NCI-H82 treated with DMSO at 0.1 percent for 48 hours (cell line): ENCODE results near the gene MTG2.

Experiments used
- DNase-seq: peaks from one replicate; lab custom pipeline; 2025; ENCODE audit not compliant: unreplicated experiment; lab: John Stamatoyannopoulos, UW

MTG2 gene, protein sequence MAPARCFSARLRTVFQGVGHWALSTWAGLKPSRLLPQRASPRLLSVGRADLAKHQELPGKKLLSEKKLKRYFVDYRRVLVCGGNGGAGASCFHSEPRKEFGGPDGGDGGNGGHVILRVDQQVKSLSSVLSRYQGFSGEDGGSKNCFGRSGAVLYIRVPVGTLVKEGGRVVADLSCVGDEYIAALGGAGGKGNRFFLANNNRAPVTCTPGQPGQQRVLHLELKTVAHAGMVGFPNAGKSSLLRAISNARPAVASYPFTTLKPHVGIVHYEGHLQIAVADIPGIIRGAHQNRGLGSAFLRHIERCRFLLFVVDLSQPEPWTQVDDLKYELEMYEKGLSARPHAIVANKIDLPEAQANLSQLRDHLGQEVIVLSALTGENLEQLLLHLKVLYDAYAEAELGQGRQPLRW

DNA sequence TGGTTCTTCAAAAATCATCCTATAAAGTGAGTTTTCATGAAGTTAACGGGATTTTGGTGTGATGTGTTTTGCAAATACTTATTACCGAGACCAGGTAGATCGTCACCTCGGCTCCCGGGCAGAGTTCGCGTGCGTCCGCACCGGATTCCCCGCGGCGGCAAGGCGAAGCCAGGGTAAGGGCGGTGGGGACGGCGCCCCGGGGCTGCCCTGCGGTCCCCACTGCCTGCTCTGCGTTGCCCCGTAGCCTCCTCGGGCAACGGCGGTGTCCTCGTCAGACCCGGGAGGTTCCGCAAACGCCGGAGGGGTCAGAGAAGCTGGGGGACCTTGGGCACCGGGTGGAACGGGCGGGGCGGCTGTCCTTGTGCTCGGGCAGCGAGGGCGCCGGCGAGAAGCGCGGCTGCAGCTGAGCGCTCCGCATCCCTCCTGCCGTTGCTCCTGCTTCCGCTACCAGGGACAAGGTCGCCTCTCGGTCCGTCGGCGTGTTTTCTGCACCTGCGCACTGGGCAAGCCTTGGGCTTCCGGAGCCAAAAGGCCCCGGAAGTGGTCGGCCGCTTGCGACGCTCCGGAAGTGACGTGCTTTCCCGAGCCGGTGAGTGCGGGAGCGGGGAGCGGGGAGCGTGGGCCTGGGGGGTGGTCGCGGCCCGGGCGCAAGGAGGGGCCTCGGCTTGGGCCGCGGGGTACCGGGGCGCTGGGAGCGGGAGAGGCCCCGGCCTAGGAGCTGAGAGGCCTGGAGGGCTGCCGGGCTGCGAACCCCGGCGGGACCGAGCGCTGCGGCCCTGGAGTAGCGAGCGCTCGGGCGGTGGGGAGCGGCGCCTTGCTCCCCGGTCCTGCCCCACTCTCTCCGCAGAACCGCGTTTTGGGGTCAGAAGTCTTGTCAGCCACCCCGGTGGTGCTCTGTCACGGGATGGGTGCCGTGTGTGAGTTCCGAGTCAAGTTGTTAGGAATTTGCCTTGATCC, at the start of gene MTG2:
Gene MTG2 (plus strand): TSS at position 560 of the 957 bp plus-strand sequence. CDS start 10,393 bp downstream, outside the sequence.
- DNase-seq: peak; percentile 76

GRCh38 chr20:62133051-62133845, 49.6 kb upstream of the MTG2 start:
- no peak for DNase-seq

DNA sequence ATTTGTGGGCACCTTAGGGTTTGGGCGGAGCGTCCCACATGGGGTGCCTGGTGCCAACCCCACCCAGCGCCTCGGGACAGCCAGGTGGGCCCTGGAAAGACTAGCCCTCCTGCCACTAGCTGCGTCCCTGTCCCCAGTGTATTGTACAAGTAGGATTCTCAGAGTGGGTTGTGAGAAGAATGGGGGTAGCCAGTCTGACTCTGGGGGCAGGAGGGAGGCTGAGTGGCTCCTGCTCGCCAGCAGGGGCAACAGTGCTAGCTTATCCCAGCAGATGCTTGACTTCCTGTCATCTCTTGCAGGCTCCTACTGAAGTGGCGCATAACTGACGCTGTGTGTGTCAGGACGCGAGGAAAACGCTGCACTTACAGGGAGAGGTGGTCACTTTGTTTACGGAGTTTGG, 49.0 kb upstream of the MTG2 start:
- no peak for DNase-seq

DNA sequence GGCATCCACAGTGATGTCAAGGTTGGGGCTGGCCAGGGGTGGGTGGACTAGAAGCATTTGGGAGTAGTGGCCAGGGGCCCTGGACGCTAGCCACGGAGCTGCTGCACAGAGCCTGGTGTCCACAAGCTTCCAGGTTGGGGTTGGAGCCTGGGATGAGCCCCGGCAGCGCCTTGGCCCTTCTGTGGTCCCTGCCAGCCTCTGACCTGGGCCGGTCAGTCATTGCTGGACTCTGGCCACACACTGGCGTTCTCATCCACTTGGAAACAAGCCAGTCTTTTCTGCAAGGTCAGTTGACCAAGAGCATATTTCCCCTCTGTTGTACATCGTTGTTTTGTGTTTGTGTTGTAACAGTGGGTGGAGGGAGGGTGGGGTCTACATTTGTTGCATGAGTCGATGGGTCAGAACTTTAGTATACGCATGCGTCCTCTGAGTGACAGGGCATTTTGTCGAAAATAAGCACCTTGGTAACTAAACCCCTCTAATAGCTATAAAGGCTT, 48.0 kb upstream of the MTG2 start:
- DNase-seq: no peak

DNA sequence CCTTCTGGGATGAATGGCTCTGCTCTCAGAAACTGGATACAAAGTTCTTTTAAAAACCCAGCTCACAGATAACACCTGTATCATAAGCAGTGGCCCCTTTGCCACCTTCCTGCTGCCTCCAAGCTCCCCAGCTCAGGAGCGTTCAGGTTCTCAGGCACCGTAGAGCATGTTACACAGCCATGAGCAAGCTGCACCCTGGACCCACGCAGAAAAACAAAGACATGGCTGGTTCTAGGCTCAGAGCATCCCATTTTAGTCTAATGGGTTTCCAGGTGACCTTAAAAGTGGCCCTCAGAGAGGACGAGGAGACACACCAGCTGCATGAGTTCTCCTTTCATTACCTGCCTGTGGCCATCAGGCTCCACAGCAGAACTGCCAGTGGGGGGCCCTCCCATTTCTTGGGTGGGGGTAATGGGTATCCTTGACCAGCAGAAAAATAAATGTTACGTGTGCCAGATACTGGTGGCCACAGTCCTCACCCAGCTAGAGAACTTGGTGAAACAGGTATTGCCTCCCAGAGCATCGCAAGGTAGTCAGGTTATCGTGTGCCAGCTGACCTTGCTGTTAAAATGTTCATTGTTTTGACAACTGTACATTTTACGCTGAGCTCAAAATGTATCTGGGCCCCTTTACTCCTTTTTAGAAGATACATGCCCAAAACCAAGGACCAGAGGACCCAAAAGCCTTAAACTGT, 47.1 kb upstream of the MTG2 start:
- DNase-seq: no peak

GRCh38 chr20:62136283-62137091, 46.3 kb upstream of the MTG2 start:
- peak; percentile 35 for DNase-seq

- DNase-seq: no peak
These were observed 45.8 kb upstream of the MTG2 start for GRCh38 chr20:62137092-62137384.

DNA sequence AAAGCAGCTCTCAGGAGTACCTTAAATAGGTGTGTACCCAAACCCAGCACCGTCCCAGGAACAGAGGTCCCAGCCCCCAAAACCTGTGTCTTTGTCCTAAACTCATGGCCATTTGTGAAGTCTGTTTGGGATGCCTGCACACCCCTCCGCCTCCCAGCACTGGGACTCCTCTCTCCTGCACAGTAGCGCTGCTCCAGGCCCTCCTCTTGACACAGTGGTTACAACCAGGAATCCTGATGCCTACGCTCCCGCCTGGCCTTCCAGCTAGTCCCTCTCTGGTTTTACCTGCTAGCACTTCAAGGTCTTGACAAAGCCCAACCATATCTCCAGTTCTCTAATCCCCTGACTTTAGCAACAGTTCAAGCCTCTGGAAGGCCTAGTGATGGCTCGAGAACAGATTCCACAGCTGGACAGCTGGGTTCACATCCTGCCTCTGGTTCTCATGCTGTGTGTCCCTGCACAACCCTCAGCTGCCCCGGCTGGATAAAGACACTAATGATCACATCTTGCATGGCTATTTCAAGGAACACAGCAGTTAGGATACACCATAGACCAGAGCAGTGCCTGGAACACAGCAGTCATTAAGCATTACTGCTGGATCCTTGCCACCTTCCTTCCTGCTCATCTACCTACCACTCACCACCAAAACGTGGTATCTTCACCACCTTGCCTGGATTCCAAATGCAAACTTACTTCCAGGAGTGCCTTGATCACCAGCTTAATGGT, 45.2 kb upstream of the MTG2 start:
- DNase-seq: no peak

GRCh38 chr20:62138204-62138543, 44.7 kb upstream of the MTG2 start:
- DNase-seq: no peak

DNA sequence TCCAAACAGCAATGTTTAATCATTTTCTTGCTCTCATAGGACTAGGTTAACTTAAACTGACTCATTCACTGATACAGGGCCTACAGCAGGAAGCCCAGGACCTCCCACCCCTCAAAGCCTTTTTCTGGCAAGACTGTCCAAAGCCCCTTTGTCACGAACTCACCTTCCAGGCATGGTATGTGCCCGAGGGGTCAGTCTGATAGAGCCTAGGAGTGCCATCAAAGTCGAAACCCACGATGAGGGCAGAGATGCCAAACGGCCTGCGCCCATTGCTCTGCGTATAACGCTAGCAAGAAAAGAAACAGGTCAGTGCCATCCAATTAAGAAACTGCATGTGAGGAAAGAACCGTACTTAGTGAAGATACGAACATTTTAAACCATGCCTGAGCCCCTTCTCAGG, 43.9 kb upstream of the MTG2 start:
- no peak for DNase-seq

GRCh38 chr20:62139636-62140035, 43.2 kb upstream of the MTG2 start:
- DNase-seq: no peak

DNA sequence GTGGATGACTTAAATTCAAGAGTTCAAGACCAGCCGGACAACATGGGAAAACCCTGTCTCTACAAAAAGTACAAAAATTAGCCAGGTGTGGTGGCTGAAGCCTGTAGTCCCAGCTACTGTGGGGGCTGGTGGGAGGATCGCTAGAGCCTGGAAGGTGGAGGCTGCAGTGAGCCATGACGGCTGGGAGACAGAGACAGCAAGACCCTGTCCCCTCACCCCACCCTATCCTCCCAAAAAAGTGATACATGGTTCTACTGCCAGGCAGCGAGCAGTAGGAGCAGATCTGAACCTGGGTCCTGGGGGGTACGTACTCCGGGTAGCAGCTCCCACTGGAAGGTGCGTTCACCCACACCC, 41.8 kb upstream of the MTG2 start:
- no peak for DNase-seq

GRCh38 chr20:62141397-62142251, 41.2 kb upstream of the MTG2 start:
- no peak for DNase-seq

DNA sequence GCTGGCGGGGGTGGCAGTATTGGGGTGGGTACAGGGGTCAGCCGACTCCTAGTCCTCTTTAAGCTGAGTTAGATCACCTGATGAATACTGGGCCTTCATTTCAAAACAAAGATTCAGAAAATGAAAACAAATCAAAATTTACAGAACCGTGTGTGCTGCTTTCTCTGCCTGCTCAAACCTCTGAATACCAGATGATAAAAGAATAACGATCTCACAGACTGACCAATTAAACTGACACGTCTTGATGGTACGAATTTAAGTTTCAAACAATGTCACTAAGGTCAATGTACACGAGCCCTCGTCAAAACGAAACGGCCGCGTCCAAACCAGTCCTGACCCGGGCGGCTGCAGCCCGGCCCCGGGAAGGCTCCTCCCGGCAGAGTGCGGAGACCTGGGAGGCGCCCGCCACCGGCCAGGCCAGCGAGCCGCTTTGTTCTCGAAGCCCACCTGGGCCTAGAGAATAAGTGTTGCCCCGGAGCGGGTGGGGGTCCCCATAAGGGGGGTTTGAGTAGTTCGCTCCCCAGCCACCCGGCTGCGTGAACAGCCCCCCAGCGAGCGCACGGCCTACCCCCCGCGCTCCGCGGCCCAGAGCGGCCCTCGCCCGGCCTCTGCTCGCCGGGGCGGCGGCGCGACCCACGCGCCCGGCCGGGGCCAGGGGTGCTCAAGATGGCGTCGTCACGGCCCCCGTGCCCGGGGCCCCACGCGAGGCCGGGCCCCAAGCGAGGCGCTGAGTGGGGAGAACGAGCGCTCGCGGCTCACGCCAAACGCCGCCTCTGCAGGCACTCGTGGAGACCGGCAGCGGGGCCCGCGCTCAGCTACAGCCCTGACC, 40.4 kb upstream of the MTG2 start:
- DNase-seq: no peak

DNA sequence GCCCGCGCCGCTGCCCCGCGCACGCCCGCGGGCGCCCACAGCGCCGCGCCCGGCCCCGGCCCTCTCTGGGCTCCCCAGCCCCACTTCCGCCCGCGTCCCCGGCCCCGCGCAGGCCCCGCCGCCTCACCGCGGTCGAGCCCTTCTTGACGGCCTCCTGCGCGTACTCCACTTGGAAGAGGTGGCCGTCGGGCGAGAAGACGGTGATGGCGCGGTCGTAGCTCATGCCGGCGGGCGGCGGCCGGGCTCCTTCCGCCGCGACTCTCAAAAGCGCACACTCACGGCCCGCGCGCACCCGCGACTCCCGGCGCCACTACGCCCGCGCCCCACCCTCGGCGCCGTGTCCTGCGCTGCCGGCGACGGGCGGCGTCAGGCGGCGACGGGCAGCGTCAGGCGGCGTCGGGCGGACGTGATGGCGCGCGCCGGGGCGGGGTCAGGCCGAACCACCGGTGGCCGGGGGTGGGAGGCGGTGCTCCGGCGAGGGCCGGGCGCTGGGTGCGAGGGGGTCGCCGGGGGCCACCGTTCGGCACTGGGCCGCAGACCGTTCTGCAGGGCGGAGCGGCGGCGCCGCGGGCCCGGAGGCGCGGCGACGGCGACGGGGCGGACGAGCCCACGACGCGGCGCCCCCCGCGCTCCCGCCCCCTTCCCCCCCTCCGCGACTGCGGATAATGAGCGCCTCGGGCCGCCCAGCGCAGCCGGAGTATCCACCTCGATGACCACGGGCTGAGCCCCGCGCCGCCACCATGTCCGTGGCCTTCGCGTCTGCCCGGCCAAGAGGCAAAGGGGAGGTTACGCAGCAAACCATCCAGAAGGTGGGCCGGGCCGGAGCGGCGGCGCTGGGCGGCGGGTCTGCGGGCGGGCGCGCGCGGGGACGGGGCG, 39.5 kb upstream of the MTG2 start, which contains the start of the genes PSMA7 and SS18L1:
Gene PSMA7 (minus strand): TSS at position 314 of the 876 bp plus-strand sequence. CDS start 91 bp downstream, at position 223.
Gene SS18L1 (plus strand): TSS at position 689 of the 876 bp plus-strand sequence. CDS start 52 bp downstream, at position 741.
- peak; percentile 27 for DNase-seq
